SK-N-MC (cell line): Measurements from ENCODE around the gene ZNF804A.

Experiments
- EZH2 ChIP-seq: fragments of 200-600 bp; sonication (generic); IDR thresholded peaks from one replicate; pipeline ENCODE4 v1.6.1; 2017; ENCODE audit warnings: antibody characterized with exemption
- FOXP2 ChIP-seq: optimal IDR thresholded peaks from 2 replicates; pipeline ENCODE3; 2011; ENCODE audit warnings: mild to moderate bottlenecking, moderate library complexity; ENCODE audit not compliant: insufficient read depth; ENCODE audit errors: extremely low read length, control extremely low read depth
- POLR2AphosphoS5 ChIP-seq: IDR thresholded peaks from 2 replicates; pipeline ENCODE4 v1.6.1; 2012; ENCODE audit warnings: mild to moderate bottlenecking, low read depth, low read length, borderline replicate concordance

DNA sequence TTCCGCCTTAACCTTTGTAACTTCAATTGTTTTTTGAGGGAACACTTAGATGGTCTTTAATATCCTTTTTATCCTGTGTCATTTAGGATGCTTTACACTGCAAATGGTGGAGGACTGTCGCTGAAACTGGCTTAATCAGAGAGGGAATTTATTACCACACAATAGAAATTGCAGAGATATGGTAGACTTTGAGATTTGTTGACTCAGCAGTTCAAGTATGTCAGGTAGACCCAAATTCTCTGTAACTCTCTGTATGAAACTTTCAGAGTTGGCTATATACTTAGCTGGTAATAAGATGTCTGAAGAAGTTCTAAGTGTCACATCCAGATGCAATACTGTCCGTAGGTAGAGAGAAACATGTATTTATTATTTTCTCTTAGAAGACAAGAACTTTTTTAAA, 100.1 kb downstream of the ZNF804A start:
- TF ChIP-seq EZH2: no peak
- no peak for TF ChIP-seq POLR2AphosphoS5
- no peak for TF ChIP-seq FOXP2
